ENCODE data around the gene CRIP3.
"Not testable (repeated sequence)": the region's sequence is repeated elsewhere in the genome, so short reads cannot be mapped to it uniquely, and the experiment has no call there.

The CRIP3 gene

DNA sequence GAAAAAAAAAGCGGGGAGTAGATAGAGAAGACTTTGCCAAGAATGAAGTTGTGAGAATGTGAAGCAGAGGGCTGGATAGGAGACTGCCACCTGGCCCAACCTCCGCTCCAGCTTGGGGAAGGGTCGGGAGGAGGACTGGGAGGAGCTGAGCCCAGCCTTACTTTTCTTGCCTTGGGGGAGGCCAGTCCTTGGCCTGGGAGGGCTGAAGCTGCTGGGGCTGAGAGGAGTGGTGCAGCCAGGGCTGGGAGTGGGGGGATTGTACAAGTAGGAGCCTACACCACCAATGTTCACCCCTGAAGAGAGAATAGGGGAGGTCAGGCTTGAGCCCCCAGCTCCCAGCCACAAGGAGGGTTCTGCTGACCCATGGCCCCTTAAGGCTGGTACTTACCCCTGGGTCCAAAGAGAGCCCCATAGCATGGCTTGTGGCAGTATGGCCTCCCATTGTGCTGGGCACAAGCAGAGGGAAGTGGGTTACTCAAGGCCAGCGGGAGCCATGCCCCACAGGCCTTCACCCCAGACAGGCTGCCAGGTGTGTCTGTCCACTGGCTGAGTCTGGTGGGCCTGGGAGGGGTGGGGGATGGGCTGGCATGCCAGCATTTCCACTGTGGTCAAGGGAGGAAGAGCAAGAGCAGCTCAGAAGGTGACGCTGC lies 1.1 kb downstream of the CRIP3 start:
- DNase-seq (ENCODE audit: low spot score): no peak
- FAIRE-seq: no peak

- no peak for FAIRE-seq
These were observed 2.5 kb downstream of the CRIP3 start for GRCh38 chr6:43306086-43306485.

GRCh38 chr6:43304882-43305281 lies 3.7 kb downstream of the CRIP3 start:
- FAIRE-seq (no peak), DNase-seq (ENCODE audit: low spot score) (no peak)

More at GRCh38 chr6:43306086-43306485, 2.5 kb downstream of the CRIP3 start:
- no peak for DNase-seq (ENCODE audit: low spot score)

- peak; percentile 37 for FAIRE-seq
- DNase-seq (ENCODE audit: low spot score): no peak
These were observed 4.3 kb downstream of the CRIP3 start for GRCh38 chr6:43304361-43304760.

GRCh38 chr6:43303751-43304331 lies 4.8 kb downstream of the CRIP3 start:
- DNase-seq (ENCODE audit: low spot score): no peak
- FAIRE-seq: peak; percentile 61

DNA sequence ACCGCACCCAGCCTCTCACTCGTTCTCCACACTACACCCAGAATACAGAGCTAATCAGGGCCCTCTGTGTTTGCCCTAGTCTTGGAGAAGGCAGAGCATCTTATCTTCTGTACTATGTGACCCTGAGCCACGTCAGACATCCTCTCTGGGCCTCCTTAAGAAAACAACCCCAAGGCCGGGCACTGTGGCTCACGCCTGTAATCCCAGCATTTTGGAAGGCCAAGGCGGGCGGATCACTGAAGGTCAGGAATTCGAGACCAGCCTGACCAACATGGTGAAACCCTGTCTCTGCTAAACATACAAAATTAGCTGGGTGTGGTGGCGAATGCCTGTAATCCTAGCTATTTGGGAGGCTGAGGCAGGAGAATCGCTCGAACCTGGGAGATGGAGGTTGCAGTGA lies 5.6 kb downstream of the CRIP3 start:
- not testable (repeated sequence) for FAIRE-seq; DNase-seq (ENCODE audit: low spot score)

DNA sequence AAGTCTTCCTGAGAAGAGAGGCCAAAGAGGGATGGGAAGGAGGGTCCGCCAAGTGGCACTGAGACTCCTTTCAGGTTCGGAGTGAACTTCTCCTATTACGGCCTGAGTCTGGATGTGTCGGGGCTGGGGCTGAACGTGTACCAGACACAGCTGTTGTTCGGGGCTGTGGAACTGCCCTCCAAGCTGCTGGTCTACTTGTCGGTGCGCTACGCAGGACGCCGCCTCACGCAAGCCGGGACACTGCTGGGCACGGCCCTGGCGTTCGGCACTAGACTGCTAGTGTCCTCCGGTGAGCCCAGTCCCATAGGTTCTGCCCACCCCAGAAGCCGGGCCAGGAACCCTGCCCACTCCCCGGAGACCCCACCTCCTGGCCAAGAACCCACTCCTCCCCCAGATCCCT lies 6.5 kb downstream of the CRIP3 start:
- no peak for DNase-seq (ENCODE audit: low spot score)
- FAIRE-seq: no peak

GRCh38 chr6:43301081-43301870 lies 7.3 kb downstream of the CRIP3 start:
- no peak for DNase-seq (ENCODE audit: low spot score)

GRCh38 chr6:43299338-43300293 lies 9.0 kb downstream of the CRIP3 start:
- FAIRE-seq (no peak), DNase-seq (ENCODE audit: low spot score) (no peak)

More at GRCh38 chr6:43301081-43301870, 7.3 kb downstream of the CRIP3 start:
- no peak for FAIRE-seq

DNA sequence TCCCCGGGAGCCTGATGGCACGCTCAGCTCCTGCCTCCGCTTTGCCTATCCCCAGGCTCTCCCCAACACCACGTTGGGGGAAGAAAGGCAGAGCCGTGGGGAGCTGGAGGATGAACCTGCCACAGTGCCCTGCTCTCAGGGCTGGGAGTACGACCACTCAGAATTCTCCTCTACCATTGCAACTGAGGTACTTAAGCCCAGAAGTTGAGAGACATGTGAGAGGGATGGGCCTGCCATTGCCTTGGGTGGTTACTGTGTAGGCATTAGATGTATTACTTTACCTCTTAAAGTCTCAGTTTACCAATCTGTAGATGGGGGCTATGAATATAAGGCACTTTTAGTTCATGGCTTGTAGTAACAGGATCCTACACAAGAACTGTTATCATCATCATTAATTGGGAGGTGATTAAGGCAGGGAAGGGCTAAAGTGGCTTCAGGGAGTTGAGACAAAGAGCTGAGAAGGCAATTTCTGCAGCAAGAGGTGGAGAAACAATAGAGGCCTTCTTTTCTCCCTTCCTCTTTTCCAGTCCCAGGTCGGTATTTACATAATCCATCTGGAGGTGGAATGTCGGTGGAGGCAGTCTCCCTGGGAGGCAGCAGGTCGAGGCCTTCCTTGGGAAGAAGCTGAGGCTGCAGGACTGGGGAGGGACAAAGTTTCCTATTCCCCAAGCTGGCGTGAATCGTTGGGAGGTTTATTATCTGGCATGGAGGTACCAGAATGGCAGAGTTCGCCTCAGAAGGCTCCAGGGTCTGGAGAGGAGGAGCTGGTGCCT lies 9.9 kb downstream of the CRIP3 start:
- DNase-seq (ENCODE audit: low spot score) (no peak), FAIRE-seq (no peak)

- no peak for FAIRE-seq
- no peak for DNase-seq (ENCODE audit: low spot score)
These were observed 10.7 kb downstream of the CRIP3 start, which contains the start of gene SLC22A7 for GRCh38 chr6:43297644-43298564. Gene SLC22A7 (plus strand): TSS chr6:43298260. CDS start chr6:43298359, 99 bp downstream.

DNA sequence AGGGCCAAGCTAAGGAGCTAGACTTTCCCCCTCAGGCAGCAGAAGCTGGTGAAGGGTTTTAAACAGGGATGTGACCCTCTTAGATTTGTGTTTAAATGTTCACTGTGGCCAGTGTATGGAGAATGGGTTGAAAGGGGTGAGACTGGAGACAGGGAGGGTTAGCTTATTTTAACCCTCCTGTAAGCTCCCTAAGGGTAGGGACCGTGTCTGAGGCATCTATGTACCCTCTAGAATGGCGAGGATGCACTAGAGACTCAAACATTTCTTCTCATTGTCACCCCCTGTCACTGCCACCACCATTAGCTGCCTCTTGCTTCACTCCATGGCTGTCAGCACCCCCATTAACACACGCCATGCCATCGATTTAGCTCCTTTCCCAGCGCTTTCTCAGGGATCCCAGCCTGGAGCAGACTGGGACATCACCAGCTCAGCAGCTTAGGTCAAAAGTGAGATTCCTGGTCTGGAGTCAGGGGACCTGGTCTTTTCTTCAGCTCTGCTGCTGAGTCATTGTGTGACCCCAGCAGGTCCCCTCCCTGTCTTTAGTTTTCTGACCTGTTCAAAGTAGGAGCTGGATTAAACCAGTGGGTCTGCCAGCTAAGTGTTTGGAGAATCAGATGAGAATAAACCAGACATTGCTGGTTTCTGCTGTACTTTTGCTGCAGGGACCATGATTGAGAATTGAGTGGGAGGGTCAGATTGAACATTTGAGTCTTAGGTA lies 11.7 kb downstream of the CRIP3 start:
- no peak for FAIRE-seq
- DNase-seq (ENCODE audit: low spot score): no peak

DNA sequence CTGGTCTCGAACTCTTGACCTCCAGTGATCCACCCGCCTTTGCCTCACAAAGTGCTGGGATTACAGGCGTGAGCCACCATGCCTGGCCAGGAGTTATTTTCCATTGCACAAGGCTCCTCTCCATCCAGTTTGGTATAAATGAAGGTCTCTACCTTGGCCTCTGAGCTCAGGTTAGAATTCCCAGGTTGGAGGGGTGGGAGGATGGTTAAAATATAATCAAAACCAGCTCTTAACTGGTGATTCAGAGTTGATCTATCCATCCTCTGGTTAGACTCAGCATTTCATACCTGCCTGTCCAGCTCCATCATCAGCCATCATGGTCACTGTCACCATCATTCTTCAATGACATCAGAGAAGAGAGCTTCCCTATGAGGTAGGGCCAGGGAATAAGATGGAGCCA lies 13.2 kb downstream of the CRIP3 start:
- no peak for DNase-seq (ENCODE audit: low spot score)
- no peak for FAIRE-seq

GRCh38 chr6:43294536-43294935 lies 14.1 kb downstream of the CRIP3 start:
- DNase-seq (ENCODE audit: low spot score): no peak
- FAIRE-seq: peak; percentile 81

- DNase-seq (ENCODE audit: low spot score) (no peak), FAIRE-seq (no peak)
These were observed 14.9 kb downstream of the CRIP3 start for GRCh38 chr6:43293698-43294097.

GRCh38 chr6:43292763-43293318 lies 15.8 kb downstream of the CRIP3 start:
- FAIRE-seq (no peak), DNase-seq (ENCODE audit: low spot score) (no peak)

DNA sequence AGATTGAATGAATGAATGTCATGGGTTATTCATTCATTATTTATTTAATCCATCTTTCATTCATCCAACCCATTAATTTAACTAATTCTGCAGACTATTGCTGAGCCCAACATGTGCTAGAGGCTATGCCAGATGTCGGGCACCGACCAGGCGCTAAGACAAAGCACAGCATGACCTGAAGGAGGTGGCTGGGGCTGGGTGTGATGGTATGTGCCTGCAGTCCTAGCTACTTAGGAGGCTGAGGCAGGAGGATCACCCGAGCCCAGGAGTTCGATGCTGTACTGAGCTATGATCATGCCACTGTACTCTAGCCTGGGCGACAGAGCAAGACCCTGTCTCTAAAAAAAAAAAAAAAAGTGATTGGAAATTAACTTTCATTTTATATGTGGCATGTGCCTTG lies 16.3 kb downstream of the CRIP3 start:
- no peak for FAIRE-seq
- DNase-seq (ENCODE audit: low spot score): no peak

DNA sequence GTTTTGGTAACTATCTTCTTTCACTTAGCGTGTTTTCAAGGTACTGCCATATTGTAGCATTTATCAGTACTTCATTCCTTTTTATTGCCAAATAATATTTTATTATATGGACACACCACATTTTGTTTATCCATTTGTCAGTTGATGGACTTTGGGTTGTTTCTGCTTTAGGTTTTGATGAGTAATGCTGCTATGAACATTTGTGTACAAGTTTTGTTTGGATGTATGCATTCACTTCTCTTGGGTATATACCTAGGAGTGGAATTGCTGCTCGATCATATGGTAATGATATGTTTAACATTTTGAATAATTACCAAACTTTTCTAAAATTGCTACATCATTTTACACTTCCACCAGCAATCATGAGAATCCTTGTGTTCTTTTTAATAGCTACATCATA lies 16.9 kb downstream of the CRIP3 start:
- DNase-seq (ENCODE audit: low spot score) (no peak), FAIRE-seq (no peak)
